Hepatocyte (in vitro differentiated cells): ENCODE results near the gene BCOR.

Experiments used
- CTCF ChIP-seq: fragments of 200-600 bp; sonication (generic); IDR thresholded peaks from 2 replicates; pipeline ENCODE4 v1.5.1; 2016; ENCODE audit warnings: antibody characterized with exemption, mild to moderate bottlenecking; ENCODE audit not compliant: poor library complexity
- EZH2phosphoT487 ChIP-seq: fragments of 200-600 bp; sonication (generic); IDR thresholded peaks from one replicate; pipeline ENCODE4 v1.6.1; 2018; ENCODE audit warnings: antibody characterized with exemption, mild to moderate bottlenecking, low read depth, moderate library complexity; ENCODE audit not compliant: unreplicated experiment, severe bottlenecking

DNA sequence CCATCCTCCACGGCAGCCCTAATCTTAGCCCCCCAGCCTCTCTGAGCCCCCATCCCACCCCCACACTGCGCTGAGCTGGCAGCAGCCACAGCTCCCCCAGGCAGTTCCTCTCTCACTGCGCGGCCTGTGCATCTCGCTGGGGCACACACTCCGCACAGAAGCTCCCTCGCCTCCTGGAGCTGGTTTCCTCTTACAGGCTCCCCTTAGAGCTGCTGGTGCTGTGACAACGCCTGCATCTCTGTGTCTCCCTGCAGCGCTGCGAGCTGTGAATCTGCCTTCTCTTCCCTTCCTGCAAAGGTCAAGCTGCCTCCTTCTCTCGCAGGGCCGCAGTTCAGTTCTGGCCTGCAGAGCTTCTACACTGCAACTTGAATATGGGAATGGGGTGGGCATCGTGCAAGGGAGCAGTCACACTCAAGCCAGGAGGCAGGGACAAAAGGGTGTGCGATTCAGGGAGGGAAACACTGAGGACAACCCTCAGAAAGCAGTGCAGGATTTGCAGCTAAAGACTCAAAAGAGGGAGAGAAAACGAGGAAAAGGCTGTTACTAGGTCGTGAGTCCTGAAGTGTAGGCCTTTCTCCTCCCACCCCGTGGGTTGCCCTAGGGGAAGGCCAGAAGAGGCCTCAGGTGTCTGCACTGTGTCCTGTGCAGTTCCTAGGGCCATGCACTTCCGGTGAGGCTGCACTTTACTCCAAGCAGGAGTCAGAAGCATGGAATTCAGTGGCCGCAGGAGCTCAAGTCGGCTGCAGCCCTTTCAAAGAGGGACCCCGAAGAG, 87.0 kb downstream of the BCOR start:
- no peak for TF ChIP-seq CTCF
- no peak for TF ChIP-seq EZH2phosphoT487
